ENCODE data around the gene MYO5C.

- TF ChIP-seq CTCF (IDR thresholded peaks at IDR 0.05; ENCODE audit: insufficient read depth, low read depth, low read length) (no peak), EZH2 (IDR thresholded peaks at IDR 0.05; ENCODE audit: insufficient read depth, low read length) (no peak)
Observed at GRCh38 chr15:52307847-52308246, 12.2 kb upstream of the MYO5C start.

Measured in astrocyte (in vitro differentiated cells and primary cell).